HEK293 (cell line): ENCODE data around the gene OTC.

Experiments used
- CTCF ChIP-seq: fragments of 450-650 bp; formaldehyde crosslinking; IDR thresholded peaks from 2 replicates; pipeline ENCODE4 v1.5.1; 2016; ENCODE audit warnings: missing biosample characterization, missing genetic modification characterization
- HOXA7 ChIP-seq: sonication (generic); formaldehyde crosslinking; IDR thresholded peaks from 2 replicates; pipeline ENCODE4 v1.8.1; 2022; ENCODE audit warnings: missing genetic modification reagents, borderline replicate concordance
- OSR2 ChIP-seq: fragments of 450-650 bp; formaldehyde crosslinking; IDR thresholded peaks from 2 replicates; pipeline ENCODE4 v1.5.1; 2016; ENCODE audit warnings: missing biosample characterization, missing genetic modification characterization
- SETDB1 ChIP-seq: IDR thresholded peaks from one replicate; pipeline ENCODE4 v1.6.1; 2017; ENCODE audit warnings: mild to moderate bottlenecking, low read length, moderate library complexity, mixed read lengths; ENCODE audit not compliant: insufficient read length
- ZNF202 ChIP-seq: fragments of 450-650 bp; formaldehyde crosslinking; IDR thresholded peaks from 2 replicates; pipeline ENCODE4 v1.5.1; 2016; ENCODE audit warnings: missing biosample characterization, missing genetic modification characterization, borderline replicate concordance
- ZNF354C ChIP-seq: fragments of 450-650 bp; formaldehyde crosslinking; IDR thresholded peaks from 2 replicates; pipeline ENCODE4 v1.5.1; 2016; ENCODE audit warnings: missing biosample characterization, missing genetic modification characterization, low read depth, borderline replicate concordance
- ZNF391 ChIP-seq: fragments of 450-650 bp; formaldehyde crosslinking; IDR thresholded peaks from 2 replicates; pipeline ENCODE4 v1.5.1; 2016; ENCODE audit warnings: low read depth, missing biosample characterization, missing genetic modification characterization, borderline replicate concordance
- ZNF416 ChIP-seq: fragments of 450-650 bp; formaldehyde crosslinking; IDR thresholded peaks from 2 replicates; pipeline ENCODE4 v1.5.1; 2016; ENCODE audit warnings: missing biosample characterization, missing genetic modification characterization
- ZNF544 ChIP-seq: fragments of 450-650 bp; formaldehyde crosslinking; IDR thresholded peaks from 2 replicates; pipeline ENCODE4 v1.5.0; 2017; ENCODE audit warnings: missing biosample characterization, missing genetic modification characterization

- TF ChIP-seq ZNF544 (tag by site-specific recombination) = no peak
- no peak for TF ChIP-seq HOXA7 (CRISPR knock-in tag)
- no peak for TF ChIP-seq CTCF (tag by site-specific recombination)
- TF ChIP-seq ZNF391 (tag by site-specific recombination) = no peak
- no peak for TF ChIP-seq OSR2 (tag by site-specific recombination)
- TF ChIP-seq ZNF354C = no peak
- no peak for TF ChIP-seq ZNF416
- no peak for TF ChIP-seq ZNF202 (tag by site-specific recombination)
- no peak for TF ChIP-seq SETDB1
These were observed 5.3 kb upstream of the OTC start for GRCh38 chrX:38347136-38347535.
